IPS-18a (cell line): ENCODE measurements around the gene NF1.
"Not testable (repeated sequence)": the region's sequence is repeated elsewhere in the genome, so short reads cannot be mapped to it uniquely, and the experiment has no call there.

ENCODE experiments used
- H3K27ac ChIP-seq: one replicate; pipeline ENCODE4 v1.5.1; 2013; ENCODE audit warnings: low read length
- H3K27me3 ChIP-seq: one replicate; pipeline ENCODE4 v1.6.1; 2013; ENCODE audit warnings: mild to moderate bottlenecking, low read length; ENCODE audit not compliant: control insufficient read depth, insufficient read depth
- H3K36me3 ChIP-seq: one replicate; pipeline ENCODE4 v1.6.1; 2013; ENCODE audit warnings: low read depth, low read length; ENCODE audit not compliant: control insufficient read depth
- H3K4me1 ChIP-seq: one replicate; pipeline ENCODE4 v1.6.1; 2013; ENCODE audit warnings: low read depth, low read length; ENCODE audit not compliant: control insufficient read depth
- H3K4me3 ChIP-seq: one replicate; pipeline ENCODE4 v1.5.1; 2013; ENCODE audit warnings: low read length
- H3K9ac ChIP-seq: one replicate; pipeline ENCODE4 v1.6.1; 2013; ENCODE audit warnings: mild to moderate bottlenecking, low read length, moderate library complexity
- H3K9me3 ChIP-seq: one replicate; pipeline ENCODE4 v1.6.1; 2013; ENCODE audit warnings: low read depth, low read length; ENCODE audit not compliant: control insufficient read depth

Gene NF1

GRCh38 chr17:31309556-31309955 lies 214.8 kb downstream of the NF1 start:
- no peak overlapping the region for H3K4me3 ChIP-seq
- no peaks in the 10 kb centered on the region for H3K36me3 ChIP-seq
- H3K9me3 ChIP-seq: no peaks in the 10 kb centered on the region
- H3K27me3 ChIP-seq: no peaks in the 10 kb centered on the region
- no peaks in the 10 kb centered on the region for H3K4me1 ChIP-seq
- H3K27ac ChIP-seq: no peak overlapping the region
- no peak overlapping the region for H3K9ac ChIP-seq

GRCh38 chr17:31310260-31310659 lies 215.5 kb downstream of the NF1 start:
- Histone ChIP-seq H3K4me3 (no peak overlapping the region), H3K4me1 (no peaks in the 10 kb centered on the region), H3K9ac (no peak overlapping the region), H3K36me3 (no peaks in the 10 kb centered on the region), H3K9me3 (no peaks in the 10 kb centered on the region), H3K27ac (no peak overlapping the region), H3K27me3 (no peaks in the 10 kb centered on the region)

- Histone ChIP-seq H3K27me3 (no peaks in the 10 kb centered on the region), H3K9me3 (no peaks in the 10 kb centered on the region), H3K4me1 (no peaks in the 10 kb centered on the region), H3K27ac (no peak overlapping the region), H3K36me3 (no peaks in the 10 kb centered on the region), H3K4me3 (no peak overlapping the region), H3K9ac (no peak overlapping the region)
These were observed 216.1 kb downstream of the NF1 start for GRCh38 chr17:31310886-31311285.

- no peaks in the 10 kb centered on the region for H3K36me3 ChIP-seq
- no peaks in the 10 kb centered on the region for H3K4me1 ChIP-seq
- no peak overlapping the region for H3K4me3 ChIP-seq
- H3K27ac ChIP-seq: no peak overlapping the region
- H3K27me3 ChIP-seq: no peaks in the 10 kb centered on the region
- H3K9me3 ChIP-seq: no peaks in the 10 kb centered on the region
- H3K9ac ChIP-seq: no peak overlapping the region
These were observed 216.7 kb downstream of the NF1 start for GRCh38 chr17:31311526-31311925.

- H3K4me3 ChIP-seq, H3K4me1 ChIP-seq, H3K27ac ChIP-seq, H3K9ac ChIP-seq, H3K9me3 ChIP-seq, H3K36me3 ChIP-seq, H3K27me3 ChIP-seq: not testable (repeated sequence)
These were observed 217.4 kb downstream of the NF1 start for GRCh38 chr17:31312223-31312622.

- Histone ChIP-seq H3K4me3 (no peak within 1 kb of the TSS), H3K4me1 (no peaks in the 10 kb centered on the region), H3K9ac (no peak within 1 kb of the TSS), H3K27me3 (no peaks in the 10 kb centered on the region), H3K9me3 (no peaks in the 10 kb centered on the region), H3K27ac (no peak within 1 kb of the TSS), H3K36me3 (no peaks in the 10 kb centered on the region)
These were observed 219.4 kb downstream of the NF1 start, which contains the start of gene EVI2B for GRCh38 chr17:31313982-31314781. Gene EVI2B, minus strand, starts transcription at chr17:31314054. Its CDS starts 8,445 bp downstream, at chr17:31305609.

GRCh38 chr17:31314782-31315100 lies 220.0 kb downstream of the NF1 start:
- Histone ChIP-seq H3K27me3 (no peaks in the 10 kb centered on the region), H3K9me3 (no peaks in the 10 kb centered on the region), H3K4me1 (no peaks in the 10 kb centered on the region), H3K4me3 (no peak overlapping the region), H3K9ac (no peak overlapping the region), H3K27ac (no peak overlapping the region), H3K36me3 (no peaks in the 10 kb centered on the region)

GRCh38 chr17:31318298-31318801 lies 223.6 kb downstream of the NF1 start:
- Histone ChIP-seq H3K27me3 (no peaks in the 10 kb centered on the region), H3K4me3 (no peak overlapping the region), H3K9me3 (no peaks in the 10 kb centered on the region), H3K27ac (no peak overlapping the region), H3K9ac (no peak overlapping the region), H3K4me1 (no peaks in the 10 kb centered on the region), H3K36me3 (no peaks in the 10 kb centered on the region)

GRCh38 chr17:31318851-31319661 lies 224.3 kb downstream of the NF1 start:
- no peaks in the 10 kb centered on the region for H3K27me3 ChIP-seq
- no peaks in the 10 kb centered on the region for H3K4me1 ChIP-seq
- no peak overlapping the region for H3K4me3 ChIP-seq
- no peak overlapping the region for H3K9ac ChIP-seq
- H3K36me3 ChIP-seq: no peaks in the 10 kb centered on the region
- H3K27ac ChIP-seq: no peak overlapping the region
- H3K9me3 ChIP-seq: no peaks in the 10 kb centered on the region

- Histone ChIP-seq H3K9ac (no peak overlapping the region), H3K27ac (no peak overlapping the region), H3K36me3 (no peaks in the 10 kb centered on the region), H3K9me3 (no peaks in the 10 kb centered on the region), H3K4me1 (no peaks in the 10 kb centered on the region), H3K27me3 (no peaks in the 10 kb centered on the region), H3K4me3 (no peak overlapping the region)
These were observed 225.5 kb downstream of the NF1 start for GRCh38 chr17:31320241-31320640.

GRCh38 chr17:31320791-31321190 lies 226.0 kb downstream of the NF1 start:
- H3K4me3 ChIP-seq: no peak overlapping the region
- no peaks in the 10 kb centered on the region for H3K9me3 ChIP-seq
- H3K9ac ChIP-seq: no peak overlapping the region
- H3K27me3 ChIP-seq: no peaks in the 10 kb centered on the region
- peaks cover under 1% of the 10 kb centered on the region for H3K36me3 ChIP-seq
- no peaks in the 10 kb centered on the region for H3K4me1 ChIP-seq
- H3K27ac ChIP-seq: no peak overlapping the region
